Activated T-cell treated with anti-CD3 and anti-CD28 coated beads, Interleukin-2, amount 50 U/mL, for 4 hours (primary cell): ENCODE results near the gene DDX17. TPM values are rescaled to one million over a fixed set of nuclear protein-coding genes. Genes with fewer than 3 reads are reported as not detected.

Source experiments
- ATAC-seq, 2 donors: fragments of 200-7000 bp; cut with Tn5 transposase; one replicate each; pipeline ENCODE4 v1.10.0; 2021
- DNase-seq: peaks from one replicate; pipeline ENCODE4 v3.0.0-alpha.2; 2020
- H3K27me3 Mint-ChIP-seq: one replicate; pipeline ENCODE4 v1.8.0; 2021; ENCODE audit warnings: low read depth, mixed read lengths
- H3K36me3 Mint-ChIP-seq: one replicate; pipeline ENCODE4 v1.8.0; 2022; ENCODE audit warnings: mixed read lengths; ENCODE audit not compliant: insufficient read depth
- H3K4me1 Mint-ChIP-seq: one replicate; pipeline ENCODE4 v1.8.0; 2021; ENCODE audit warnings: low read depth, mixed read lengths
- H3K4me3 Mint-ChIP-seq: one replicate; pipeline ENCODE4 v1.8.0; 2021; ENCODE audit warnings: mild to moderate bottlenecking, moderate library complexity, mixed read lengths
- H3K9me3 Mint-ChIP-seq: one replicate; pipeline ENCODE4 v1.8.0; 2021; ENCODE audit warnings: mixed read lengths
- total RNA-seq, 3 donors: library from RNA; stranded (reverse); gene quantifications; one replicate each; pipeline ENCODE4 v1.2.1, GENCODE V29; 2021

Gene DDX17
- total RNA-seq, 3 donors from 2014 or later: 228 to 276 (median 251) TPM

- Mint-ChIP-seq H3K36me3 (no peaks in the 10 kb centered on the region), H3K9me3 (no peaks in the 10 kb centered on the region), H3K27me3 (peaks cover 13% of the 10 kb centered on the region), H3K4me1 (no peaks in the 10 kb centered on the region), H3K4me3 (no peak overlapping the region)
- DNase-seq (no peak), ATAC-seq (no peak)
These were observed 65.3 kb downstream of the DDX17 start for GRCh38 chr22:38440747-38441350.

DNA sequence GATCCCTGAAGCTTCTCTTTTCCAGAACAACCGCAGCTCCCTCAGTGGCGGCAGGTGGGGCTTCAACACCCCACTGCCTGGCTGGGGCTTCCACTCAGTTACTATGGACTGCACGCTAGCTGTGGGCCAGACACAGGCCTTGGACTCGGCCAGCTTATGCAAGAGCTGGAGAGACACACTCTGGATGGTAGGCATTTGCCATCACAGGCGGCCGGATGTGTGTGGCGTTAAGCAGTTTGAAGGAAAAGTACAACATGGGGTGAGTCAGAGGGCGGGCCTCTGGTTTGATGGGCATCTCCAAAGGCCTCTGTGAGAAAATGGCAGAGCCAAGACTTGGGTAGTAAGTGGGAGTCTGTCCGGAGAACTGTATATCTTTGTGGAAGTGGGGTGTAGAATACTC, 68.7 kb downstream of the DDX17 start:
- Mint-ChIP-seq H3K9me3 (no peaks in the 10 kb centered on the region), H3K36me3 (no peaks in the 10 kb centered on the region), H3K4me1 (no peaks in the 10 kb centered on the region), H3K4me3 (no peak overlapping the region), H3K27me3 (peaks cover 2% of the 10 kb centered on the region)
- ATAC-seq: no peak
- DNase-seq: no peak

GRCh38 chr22:38436629-38437395, 69.3 kb downstream of the DDX17 start:
- no peaks in the 10 kb centered on the region for H3K9me3 Mint-ChIP-seq
- ATAC-seq (no peak), DNase-seq (no peak)
- H3K4me3 Mint-ChIP-seq: no peak overlapping the region
- H3K27me3 Mint-ChIP-seq: peaks cover 2% of the 10 kb centered on the region
- no peaks in the 10 kb centered on the region for H3K36me3 Mint-ChIP-seq
- H3K4me1 Mint-ChIP-seq: no peaks in the 10 kb centered on the region

DNA sequence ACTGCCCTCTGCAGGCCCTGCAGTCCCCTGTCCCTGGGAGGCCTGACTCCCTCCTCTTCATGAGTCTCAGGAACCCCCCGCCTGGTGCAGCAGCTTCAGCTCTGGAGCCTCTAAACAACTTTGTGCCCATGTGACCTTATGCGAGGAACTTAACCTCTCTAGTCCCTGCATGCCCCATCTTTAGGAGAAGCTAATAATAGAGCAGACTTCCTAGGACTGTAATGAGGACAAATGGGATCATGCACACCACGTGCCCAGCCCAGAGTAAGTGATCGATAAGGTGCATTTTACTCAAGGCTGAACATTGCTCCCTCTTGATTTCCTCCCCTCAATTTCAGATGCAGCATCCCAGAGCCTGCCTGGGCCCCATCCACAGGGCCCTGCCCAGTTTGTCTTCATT, 70.1 kb downstream of the DDX17 start:
- Mint-ChIP-seq H3K9me3 (no peaks in the 10 kb centered on the region), H3K4me3 (no peak overlapping the region), H3K4me1 (no peaks in the 10 kb centered on the region), H3K27me3 (peaks cover 2% of the 10 kb centered on the region), H3K36me3 (no peaks in the 10 kb centered on the region)
- DNase-seq: no peak
- no peak for ATAC-seq

DNA sequence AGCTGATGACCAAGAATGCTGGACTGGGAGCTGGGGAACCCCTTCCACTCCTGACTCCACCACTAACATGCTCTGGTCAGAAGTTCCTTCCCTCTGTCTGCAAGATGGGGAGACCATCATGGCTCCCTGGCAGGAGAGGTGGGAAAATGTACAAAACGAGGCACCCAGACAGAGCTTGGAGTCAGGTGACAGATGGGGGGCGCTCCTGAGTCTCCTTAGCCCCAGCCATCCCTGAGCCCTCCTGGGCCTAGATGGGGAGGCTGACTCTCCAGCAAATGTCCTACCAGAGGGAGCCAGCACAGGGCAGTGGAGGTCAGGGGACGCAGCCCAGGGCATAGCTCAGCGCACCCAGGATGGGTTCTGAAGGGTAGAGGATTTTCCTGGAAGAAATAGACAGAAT, 71.1 kb downstream of the DDX17 start:
- ATAC-seq: no peak
- no peak overlapping the region for H3K4me3 Mint-ChIP-seq
- H3K4me1 Mint-ChIP-seq: no peaks in the 10 kb centered on the region
- no peaks in the 10 kb centered on the region for H3K36me3 Mint-ChIP-seq
- no peak for DNase-seq
- H3K9me3 Mint-ChIP-seq: no peaks in the 10 kb centered on the region
- no peaks in the 10 kb centered on the region for H3K27me3 Mint-ChIP-seq

- Mint-ChIP-seq H3K36me3 (no peaks in the 10 kb centered on the region), H3K4me1 (no peaks in the 10 kb centered on the region), H3K27me3 (no peaks in the 10 kb centered on the region), H3K4me3 (no peak overlapping the region), H3K9me3 (no peaks in the 10 kb centered on the region)
- ATAC-seq (no peak), DNase-seq (no peak)
These were observed 72.2 kb downstream of the DDX17 start for GRCh38 chr22:38433871-38434270.

Other genes with a start within 250 kb of the DDX17 start
- gene TMEM184B, start 233.3 kb downstream of the DDX17 start, total RNA-seq: 10 to 100 TPM; 26.5 to 33.5 (median 27.8) TPM
- gene CSNK1E, start 188.9 kb downstream of the DDX17 start, total RNA-seq: 10 to 100 TPM; 86.9 to 94.6 (median 91.7) TPM
- gene KCNJ4, start 51.1 kb downstream of the DDX17 start, total RNA-seq: not detected
- under 1 TPM in 2 of 3 donors, not detected in 1; 0.21 to 0.35 TPM for gene KDELR3, start 38.2 kb downstream of the DDX17 start, total RNA-seq
- 1 to 10 TPM; 1.9 to 3.0 (median 2.4) TPM for gene DMC1, start 63.9 kb upstream of the DDX17 start, total RNA-seq
- gene FAM227A, start 150.1 kb upstream of the DDX17 start, total RNA-seq: under 1 TPM; 0.46 to 0.86 (median 0.53) TPM
- 1 to 10 TPM; 4.7 to 6.7 (median 4.9) TPM for gene CBY1, start 150.3 kb upstream of the DDX17 start, total RNA-seq
- 100 to 1,000 TPM; 247 to 280 (median 249) TPM for gene TOMM22, start 175.6 kb upstream of the DDX17 start, total RNA-seq
- 10 to 100 TPM; 65.3 to 76.0 (median 72.8) TPM for gene JOSD1, start 194.6 kb upstream of the DDX17 start, total RNA-seq
- gene GTPBP1, start 199.6 kb upstream of the DDX17 start, total RNA-seq: 10 to 100 TPM; 69.9 to 80.4 (median 76.5) TPM
- 10 to 100 TPM; 30.1 to 44.6 (median 44.0) TPM for gene SUN2, start 249.7 kb upstream of the DDX17 start, total RNA-seq